ENCODE results near the gene CNTN4.

The CNTN4 gene

DNA sequence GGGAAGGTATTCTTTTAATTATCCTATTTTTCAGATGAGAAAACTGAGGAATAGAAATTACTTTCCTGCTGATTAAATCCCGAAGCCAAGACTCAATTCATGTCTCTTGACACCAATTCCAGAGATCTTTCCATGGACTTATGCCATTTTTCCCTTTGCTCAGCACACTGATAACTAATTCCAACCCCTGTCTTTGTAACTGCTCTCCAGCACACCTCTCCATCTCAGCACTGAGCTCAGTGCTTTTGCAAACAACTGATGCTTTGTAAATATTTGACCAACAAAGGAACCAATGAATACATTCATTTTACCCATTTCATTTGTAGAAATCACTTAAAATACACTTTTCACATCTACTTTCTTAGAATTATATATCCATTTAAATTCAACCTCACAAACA, 762.5 kb downstream of the CNTN4 start:
- DNase-seq (ENCODE audit: low read depth) = no peak

DNA sequence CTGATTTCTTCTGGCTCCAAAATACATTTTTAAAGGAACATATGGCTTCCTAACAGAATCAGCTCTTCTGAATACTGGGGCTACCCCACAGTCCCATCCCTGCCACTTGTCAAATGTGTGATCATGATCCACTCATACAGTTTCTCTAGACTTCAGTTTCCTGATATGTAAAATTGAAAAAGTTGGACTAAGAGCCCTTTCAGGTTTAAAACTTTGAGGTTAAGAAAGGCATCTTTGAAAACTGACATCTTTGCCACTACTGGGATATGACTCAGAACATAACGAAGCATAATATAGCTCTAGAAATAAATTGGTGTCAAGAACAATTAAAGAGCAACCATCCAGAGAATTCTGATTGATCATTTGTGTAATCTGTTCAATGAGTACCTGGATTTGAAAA, 763.3 kb downstream of the CNTN4 start:
- no peak for DNase-seq (ENCODE audit: low read depth)

DNA sequence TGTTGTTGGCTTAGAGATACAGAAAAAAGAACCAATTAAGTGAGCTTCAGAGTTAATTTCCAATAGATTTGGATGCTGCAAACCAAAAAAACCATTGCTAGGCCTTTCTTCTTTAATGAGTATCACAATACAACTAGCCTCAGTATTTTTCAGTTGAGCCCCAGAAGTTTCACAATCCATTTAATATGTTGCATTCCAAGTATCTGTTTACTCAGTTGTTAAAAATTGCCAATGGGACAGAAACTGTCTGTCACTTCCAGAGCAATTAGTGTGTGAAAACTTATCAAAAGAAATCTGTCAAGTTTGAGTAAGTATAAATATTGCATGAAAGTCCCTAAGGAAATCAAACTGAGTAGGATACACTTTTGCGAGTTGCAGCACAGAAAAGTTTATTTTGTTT, 763.7 kb downstream of the CNTN4 start:
- DNase-seq (ENCODE audit: low read depth) = no peak

DNA sequence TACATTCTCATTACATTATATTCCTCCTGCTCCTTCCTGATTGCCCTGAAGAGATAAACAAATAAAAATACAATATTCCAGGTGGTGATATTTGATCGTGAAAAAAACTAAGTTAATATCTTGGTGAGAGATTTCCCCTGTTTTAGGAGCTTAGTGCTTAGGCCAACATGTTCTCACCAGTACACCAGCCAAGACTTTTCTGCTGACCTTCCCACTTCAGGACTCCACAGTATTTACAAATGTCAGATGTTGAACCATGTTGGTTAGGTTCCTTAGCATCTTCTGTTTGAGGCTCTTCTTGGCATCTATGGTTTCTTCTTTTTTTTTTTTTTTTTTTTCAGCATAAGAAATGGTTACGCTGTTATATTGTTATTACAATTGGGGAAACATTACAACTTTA, 764.5 kb downstream of the CNTN4 start:
- DNase-seq (ENCODE audit: low read depth) = no peak

DNA sequence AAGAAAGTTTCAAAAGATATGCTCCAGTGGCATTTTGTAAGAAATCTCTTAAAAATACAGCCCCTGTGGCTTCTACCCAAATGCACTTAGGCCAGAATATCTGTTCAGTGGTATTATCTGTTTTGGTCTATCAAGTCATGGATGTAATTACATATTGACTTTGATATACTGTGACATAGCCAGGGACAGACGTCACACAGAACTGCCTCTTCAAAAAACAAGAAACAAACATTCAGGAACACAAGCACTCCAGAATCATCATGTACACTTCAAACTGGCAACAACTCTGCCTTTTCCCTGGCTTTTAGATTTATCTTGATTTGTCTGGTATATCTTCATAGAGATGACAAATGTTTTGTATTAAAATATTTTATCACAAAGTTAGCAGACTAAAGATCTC, 771.2 kb downstream of the CNTN4 start:
- DNase-seq (ENCODE audit: low read depth) = no peak

DNA sequence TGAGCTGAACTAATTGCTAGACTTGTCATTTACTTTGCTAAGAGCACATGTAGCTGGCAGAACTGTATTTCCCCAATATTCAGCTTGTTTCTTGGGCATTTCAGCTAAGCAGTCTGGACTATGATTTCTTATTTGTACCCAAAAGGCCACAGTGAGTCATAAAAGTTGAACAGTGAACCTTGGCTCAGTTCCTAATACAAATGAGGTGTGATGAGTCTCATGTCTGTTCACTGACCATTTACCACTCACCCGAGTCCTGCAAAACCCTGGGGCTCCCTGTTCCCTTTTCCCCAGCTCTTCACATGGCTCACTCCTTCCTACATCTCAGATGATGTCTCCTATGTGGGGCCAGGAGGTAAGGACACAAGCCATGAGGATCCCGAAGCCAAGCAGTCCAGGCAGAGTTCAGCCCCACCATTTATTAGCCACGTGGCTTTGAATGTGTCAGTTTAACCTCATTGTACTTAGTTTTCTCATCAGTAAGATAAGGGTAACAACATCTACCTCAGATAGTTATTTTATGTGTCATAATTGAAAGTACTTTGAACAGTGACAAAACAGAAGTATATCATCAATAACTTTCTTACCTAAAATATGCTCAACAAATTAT, 772.2 kb downstream of the CNTN4 start:
- no peak for DNase-seq (ENCODE audit: low read depth)

DNA sequence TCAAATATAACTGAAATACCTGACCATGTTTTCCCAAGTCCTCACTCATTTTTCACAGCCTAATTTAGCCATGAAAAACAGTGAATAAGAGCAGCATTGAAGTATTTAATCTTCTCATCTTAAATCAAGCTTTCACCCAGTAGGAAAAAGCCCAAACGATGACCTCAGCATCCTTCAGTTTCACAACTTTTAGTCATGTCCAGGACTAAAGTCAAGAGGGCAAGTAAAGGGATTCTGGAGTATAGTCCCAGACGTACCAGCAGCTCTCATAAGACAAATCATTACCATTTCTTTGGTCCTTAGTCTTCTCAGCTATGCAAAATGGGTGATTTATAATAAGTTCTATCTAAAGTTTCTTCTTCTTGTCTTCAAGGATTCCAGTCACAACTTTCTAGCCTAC, 774.2 kb downstream of the CNTN4 start:
- DNase-seq (ENCODE audit: low read depth) = no peak

DNA sequence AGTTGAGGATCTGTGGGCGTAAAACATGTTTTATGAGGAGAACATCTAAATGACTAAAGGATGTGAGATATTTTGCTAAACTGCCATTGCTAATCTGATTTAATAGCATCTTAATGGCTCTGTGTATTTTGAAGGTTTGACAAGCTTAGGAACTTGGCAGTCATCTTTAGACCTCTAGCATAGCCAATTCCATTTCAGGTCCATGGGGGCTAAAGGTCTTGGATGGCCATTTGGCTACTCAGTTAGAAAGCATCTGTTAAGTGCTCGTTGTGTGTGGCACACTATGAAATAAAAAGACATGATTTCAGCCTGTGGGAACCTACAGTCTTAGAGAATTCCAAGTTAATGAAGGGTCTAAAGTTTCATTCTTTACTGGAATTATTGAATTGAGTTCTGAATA, 775.3 kb downstream of the CNTN4 start:
- no peak for DNase-seq (ENCODE audit: low read depth)

DNA sequence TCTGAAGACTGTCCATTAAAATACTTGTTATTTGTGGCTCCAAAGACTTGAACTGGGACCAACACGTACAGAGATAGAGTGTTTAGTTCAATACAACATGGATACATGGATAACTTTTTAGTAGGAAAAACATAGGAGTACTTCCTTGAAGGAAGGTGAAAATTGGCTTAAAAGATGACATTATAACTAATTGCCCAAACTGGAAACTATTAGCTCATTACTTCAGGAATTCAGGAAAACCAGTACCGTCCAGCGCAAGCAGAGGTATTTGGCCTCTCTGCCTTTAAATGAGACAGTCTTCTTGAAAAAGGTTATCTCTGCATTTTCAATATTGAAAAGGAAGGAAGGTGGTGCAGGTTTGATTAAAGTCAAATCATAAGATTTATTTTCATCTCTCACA, 777.0 kb downstream of the CNTN4 start:
- no peak for DNase-seq (ENCODE audit: low read depth)

DNA sequence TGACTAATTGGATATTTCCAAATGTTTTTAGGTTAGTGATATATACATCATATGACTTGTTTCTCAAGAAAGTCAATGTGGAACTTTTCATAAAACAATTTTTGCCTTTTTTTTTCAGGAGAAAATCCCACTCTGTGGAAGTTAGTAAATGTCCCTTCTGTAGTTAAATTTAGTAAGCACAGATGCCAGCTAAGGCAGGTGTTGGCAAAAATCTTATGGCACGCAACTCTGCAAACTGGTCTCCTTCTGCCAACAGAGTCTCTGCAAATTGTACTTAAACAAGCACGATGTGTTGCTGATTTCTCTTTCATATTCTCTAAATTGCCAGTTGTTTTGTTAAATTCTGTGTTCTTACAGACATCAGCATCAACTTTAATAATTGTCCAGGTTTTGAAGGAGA, 777.7 kb downstream of the CNTN4 start:
- DNase-seq (ENCODE audit: low read depth) = no peak

DNA sequence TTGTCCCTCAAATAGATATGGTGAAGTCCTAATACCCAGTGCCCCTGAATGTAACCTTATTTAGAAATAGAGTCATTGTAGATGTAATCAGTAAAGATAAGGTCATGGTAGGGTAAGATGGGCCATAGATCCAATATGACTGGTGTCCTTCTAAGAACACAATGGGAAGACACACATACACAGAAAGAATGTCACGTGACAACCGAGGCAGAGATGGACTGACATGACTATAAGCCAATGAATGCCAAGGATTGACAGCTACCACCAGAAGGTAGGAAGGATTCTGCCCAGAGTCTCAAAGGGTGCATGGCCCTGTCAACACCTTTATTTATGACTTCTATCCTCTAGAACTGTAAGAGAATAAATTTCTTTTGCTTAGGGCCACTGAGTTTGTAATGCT, 780.4 kb downstream of the CNTN4 start:
- no peak for DNase-seq (ENCODE audit: low read depth)

DNA sequence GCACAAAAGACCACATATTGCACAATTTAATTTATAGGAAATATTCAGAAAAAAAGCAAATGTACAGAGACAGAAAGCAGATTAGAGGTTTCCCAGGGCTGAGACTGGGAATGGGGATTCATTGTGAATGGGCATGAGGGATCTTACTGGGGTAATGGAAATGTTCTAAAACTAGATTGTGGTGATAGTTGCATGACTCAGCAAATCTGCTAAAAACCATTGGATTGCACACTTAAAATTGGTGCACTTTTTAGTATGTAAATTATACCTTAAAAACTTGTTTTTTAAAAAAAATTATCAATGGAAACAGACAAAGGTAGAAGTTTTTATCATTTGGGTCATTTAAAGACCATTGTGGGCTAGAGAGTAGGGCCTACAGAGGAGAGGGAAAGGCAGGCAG, 780.9 kb downstream of the CNTN4 start:
- no peak for DNase-seq (ENCODE audit: low read depth)

DNA sequence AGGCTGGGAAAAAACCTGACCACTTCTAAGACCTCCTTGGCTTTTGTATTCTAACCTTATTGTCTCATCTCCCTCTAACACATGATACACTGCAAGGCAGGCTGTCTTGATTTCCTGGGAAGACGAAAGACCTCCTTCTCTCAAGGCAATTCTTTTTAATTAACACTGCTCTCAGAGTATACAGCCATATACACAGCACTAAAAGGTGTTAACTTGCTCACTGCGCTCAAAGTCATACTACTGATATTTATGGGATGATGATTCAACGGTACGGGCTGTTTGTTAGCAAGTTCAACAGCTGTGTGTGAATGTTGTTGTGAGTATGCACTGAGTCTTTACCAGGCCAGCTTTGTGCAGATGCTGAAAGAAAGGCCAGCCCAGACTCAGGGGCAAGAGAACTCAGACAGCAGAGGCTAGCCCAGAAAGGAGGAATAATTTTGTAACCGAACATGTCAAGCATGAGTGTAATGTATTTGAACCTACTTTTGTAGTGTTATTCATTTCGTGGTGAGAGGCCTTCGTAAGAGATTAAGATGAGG, 781.6 kb downstream of the CNTN4 start:
- no peak for DNase-seq (ENCODE audit: low read depth)

DNA sequence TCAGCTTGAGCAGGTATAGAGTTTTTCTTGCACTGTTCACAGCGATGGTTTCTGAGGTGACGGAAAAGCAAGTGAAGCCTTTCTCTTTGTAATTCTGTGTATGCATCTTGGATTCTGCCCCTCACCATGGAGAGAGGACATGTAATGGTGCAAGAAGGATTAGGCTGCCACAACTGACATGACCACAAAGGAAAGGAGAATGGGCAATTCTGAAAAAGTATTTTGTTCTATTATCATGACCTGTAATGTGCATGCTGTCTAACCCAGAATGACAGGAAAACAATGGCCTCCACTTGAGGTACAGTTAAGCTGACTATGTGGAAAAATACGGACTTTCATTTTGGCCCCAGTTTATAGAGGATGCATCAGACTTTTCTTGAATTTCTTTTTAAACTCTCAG, 784.6 kb downstream of the CNTN4 start:
- no peak for DNase-seq (ENCODE audit: low read depth)

DNA sequence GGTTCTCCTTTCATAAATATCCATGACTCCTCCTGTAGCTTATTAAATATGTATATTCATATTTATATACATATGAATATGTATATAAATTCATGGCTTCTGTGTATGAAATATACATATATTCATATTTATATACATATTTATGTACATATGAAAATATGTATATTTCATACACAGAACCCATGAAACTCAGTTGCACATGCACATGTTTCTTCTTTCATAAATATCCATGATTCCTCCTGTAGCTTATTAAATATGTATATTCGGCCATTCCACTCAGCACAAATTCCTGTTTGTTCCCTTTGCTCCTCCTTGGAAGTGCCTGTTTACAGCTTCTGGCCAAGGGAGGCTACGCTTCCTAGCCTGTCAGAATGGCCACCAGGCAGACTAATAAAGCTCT, 789.9 kb downstream of the CNTN4 start:
- DNase-seq (ENCODE audit: low read depth) = no peak

DNA sequence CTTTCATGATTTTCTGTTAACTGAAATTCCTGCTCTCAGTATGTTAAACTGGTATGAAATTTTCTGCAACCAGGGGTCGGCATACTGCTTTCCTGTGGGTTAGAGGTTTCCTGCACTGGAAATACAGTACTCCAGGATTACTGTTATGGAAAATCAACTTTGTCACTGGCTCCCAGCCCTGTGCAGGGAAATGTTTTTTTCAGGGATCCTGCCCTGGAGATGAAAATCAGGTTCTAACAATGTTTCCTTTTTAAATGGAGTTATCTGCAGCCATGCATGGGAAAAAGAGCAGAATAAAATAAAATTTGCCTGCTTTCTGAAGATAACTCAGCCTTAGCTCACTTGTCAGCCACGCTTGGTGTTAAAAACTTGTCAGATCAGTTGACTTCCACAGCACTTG, 791.1 kb downstream of the CNTN4 start:
- DNase-seq (ENCODE audit: low read depth) = no peak

DNA sequence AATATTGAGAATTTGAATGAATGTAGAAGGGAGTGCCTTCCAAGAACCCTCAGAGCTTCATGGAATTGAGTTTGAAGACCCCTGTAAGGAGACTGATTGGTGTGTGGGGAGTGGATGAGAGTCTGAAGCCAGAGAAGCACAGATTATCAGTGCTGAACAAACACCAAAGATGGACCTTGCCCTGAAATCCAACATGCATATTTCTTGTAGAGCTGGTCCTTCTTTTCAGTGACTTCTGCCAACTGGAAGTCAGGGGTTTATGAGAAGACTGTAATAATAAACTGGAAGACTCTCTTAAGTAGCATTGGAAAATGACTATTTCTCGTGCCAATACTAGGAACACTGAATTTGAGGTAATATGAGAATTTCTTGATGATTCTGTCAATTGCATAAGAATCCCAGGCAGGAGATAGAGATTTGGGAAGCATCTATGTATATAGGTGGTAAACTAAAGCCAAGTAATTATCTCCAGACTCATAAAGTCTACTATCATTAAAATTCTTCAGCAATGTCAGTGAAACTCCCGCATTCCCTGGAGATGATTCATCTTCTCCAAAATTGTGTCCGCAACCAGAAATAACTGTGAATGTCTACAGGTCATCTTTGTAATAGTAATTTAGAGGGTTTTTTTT, 797.8 kb downstream of the CNTN4 start:
- no peak for DNase-seq (ENCODE audit: low read depth)

DNA sequence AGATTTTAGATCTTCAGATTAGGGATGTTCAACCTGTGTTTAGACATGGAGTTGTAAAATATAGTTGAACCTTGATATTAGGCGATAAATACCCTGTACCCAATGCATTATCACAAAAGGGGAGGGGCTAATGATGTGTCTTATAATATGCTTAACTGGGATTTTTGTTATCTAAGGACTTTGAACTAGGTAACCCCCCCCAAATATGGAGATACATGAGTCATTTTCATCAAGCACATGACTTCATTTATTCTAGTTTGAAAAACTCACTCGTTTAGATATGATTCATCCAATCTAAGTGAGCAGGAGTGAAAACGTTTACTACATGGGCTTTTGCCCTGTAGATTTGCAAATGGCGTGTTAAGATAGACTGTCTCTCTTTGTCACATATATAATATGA, 799.2 kb downstream of the CNTN4 start:
- DNase-seq (ENCODE audit: low read depth) = no peak

DNA sequence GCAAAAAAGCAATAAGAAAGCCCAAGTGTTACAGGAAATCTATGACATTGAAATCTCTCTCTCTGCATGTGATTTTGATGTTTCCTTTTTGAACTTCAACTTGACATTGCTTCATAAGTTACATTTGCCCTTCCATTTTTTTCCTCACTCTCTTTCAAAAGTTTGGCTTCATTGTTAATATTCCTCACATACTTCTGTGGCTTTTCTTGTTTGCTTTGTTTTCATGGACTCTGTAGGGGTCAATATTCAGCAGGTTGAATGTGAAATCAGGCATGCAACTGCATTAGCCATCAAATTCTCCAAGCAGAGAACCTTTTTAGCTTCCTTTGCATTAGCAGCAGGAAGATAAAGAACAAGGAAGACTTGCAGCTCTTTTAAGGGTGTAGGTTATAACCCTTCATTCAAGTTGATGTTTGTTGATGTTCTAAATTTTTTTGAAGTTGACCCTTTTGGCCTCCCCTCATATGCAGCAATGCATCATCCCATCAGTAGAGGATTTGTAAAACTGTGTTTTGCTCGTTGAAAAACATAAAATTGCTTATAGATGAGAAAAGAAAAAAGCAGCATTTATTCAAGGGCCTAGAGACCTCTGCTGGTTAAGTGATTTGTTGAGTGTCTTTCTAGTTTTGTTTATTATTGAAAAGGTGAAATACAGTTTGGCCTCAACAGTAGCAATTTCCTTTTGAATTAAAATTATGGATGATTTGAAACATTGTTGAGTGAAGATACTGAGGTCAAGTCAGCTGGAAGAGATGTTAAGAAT, 800.1 kb downstream of the CNTN4 start:
- DNase-seq (ENCODE audit: low read depth) = no peak

DNA sequence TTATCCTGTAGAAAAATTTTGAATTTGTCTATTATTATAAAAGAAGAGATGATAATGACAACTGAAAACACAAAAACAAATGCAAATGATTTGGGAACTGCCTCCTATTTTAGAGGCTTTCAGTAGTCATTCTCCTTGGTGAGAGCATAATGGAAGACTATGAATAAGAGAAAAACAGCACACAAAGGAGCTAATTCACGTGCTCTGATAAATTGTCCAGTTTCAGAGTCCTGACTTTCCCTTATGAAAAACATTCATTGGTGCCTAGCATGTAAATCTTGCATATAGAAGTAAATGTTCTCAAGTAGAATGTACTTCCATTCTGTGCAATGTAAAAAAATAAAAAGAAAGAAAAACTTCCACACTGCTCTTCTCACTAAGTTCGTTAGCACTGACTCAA, 805.4 kb downstream of the CNTN4 start:
- no peak for DNase-seq (ENCODE audit: low read depth)

DNA sequence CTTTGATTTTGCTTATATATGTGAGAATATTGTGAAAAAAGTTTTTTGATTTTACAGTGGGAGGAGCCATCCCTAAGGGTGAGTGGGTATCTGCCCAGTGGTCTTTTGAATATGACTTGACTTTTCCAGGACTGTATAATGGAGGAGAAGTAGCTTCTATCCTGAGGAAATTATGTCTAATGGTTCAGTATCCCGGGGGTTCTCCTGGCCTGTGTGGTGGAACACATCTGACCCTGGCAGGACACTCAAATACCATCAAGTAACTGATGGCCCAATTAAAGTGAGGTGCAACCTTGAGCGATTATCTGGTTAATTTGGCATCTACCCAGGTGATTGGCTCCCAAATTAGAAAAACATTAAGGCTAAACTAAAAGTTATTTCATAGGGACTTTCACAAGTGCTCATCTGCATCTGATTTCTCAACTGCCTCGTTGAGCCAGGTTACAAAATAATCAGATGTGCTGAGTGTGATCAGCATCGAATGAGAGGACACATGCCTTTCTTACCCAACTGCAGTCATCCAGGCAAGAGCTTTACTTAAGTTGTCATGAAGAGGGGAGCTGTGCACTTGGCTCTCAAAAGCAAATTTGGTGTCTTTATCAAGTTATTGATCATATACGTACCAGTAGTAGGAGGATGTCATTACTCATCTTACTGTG, 810.2 kb downstream of the CNTN4 start:
- DNase-seq (ENCODE audit: low read depth) = no peak

DNA sequence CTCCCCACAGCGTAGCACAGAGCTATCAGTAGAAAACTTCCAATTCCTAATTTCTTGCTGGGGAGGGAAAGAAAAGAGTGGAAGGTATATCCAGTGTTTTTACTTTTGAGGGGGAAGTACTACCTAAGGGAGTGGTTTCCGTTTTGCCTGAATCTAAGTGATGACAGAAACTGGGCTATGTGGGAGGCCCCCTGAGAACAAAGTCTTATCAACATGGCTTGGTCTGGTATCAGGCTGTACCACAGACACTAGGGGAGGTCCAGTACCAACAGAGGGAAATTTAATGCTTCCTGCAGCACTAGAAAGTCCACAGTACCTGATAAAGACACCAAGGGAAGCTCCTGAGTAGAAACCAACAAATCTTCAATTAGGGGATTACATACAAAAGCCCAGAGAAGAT, 812.3 kb downstream of the CNTN4 start:
- no peak for DNase-seq (ENCODE audit: low read depth)

DNA sequence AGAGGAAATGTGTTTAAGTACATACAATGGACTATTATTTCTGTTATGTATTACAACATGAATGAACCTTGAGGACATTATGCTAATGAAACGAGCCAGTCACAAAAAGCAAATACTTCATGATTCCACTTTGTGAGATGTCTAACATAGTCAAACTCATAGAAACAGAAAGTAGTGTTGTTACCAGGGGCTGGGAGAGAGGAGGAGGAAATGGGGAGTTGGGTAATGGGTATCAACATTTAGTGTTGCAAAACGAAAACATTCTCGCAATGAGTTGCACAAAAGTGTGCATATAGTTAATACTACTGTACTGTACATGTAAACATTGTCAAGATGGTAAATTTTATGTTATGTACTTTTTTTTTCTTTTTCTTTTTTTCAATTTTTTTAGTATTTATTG, 817.2 kb downstream of the CNTN4 start:
- DNase-seq (ENCODE audit: low read depth) = no peak

All from activated T-cell treated with anti-CD3 and anti-CD28 coated beads for 1 hour (primary cell).